OCI-LY1 (cell line): ENCODE results near the gene BRIP1.

Source experiments
- H2AFZ ChIP-seq: fragments of 200-600 bp; sonication (generic), shearing (Covaris generic); 2 replicates; pipeline ENCODE4 v1.6.0; 2014; ENCODE audit warnings: antibody characterized with exemption, mild to moderate bottlenecking, low read length
- H3F3A ChIP-seq: fragments of 200-600 bp; sonication (generic), shearing (Covaris generic); 2 replicates; pipeline ENCODE4 v1.6.0; 2014; ENCODE audit warnings: mild to moderate bottlenecking, antibody characterized with exemption, low read length, moderate library complexity; ENCODE audit not compliant: insufficient read depth
- H3K27ac ChIP-seq: fragments of 200-600 bp; sonication (generic); 2 replicates; pipeline ENCODE4 v1.5.1; 2014; ENCODE audit warnings: low read length, mixed run types, mild to moderate bottlenecking, low read depth; ENCODE audit not compliant: poor library complexity, severe bottlenecking
- H3K27me3 ChIP-seq: fragments of 200-600 bp; sonication (generic); 2 replicates; pipeline ENCODE4 v1.6.0; 2014; ENCODE audit warnings: antibody characterized with exemption, mild to moderate bottlenecking, low read length, moderate library complexity; ENCODE audit not compliant: insufficient read depth
- H3K36me3 ChIP-seq: fragments of 200-600 bp; sonication (generic); 2 replicates; pipeline ENCODE4 v1.6.1; 2014; ENCODE audit warnings: mild to moderate bottlenecking, antibody characterized with exemption, low read length, moderate library complexity, mixed read lengths; ENCODE audit not compliant: insufficient read depth
- H3K4me1 ChIP-seq: fragments of 200-600 bp; sonication (generic); 2 replicates; pipeline ENCODE4 v1.5.1; 2014; ENCODE audit warnings: mild to moderate bottlenecking, low read length, moderate library complexity; ENCODE audit not compliant: insufficient read depth, severe bottlenecking
- H3K4me2 ChIP-seq: fragments of 200-600 bp; sonication (generic), shearing (Covaris generic); 2 replicates; pipeline ENCODE4 v1.6.1; 2014; ENCODE audit warnings: low read length
- H3K4me3 ChIP-seq: fragments of 200-600 bp; sonication (generic); 2 replicates; pipeline ENCODE4 v1.5.1; 2014; ENCODE audit warnings: low read length, low read depth, mild to moderate bottlenecking, mixed read lengths; ENCODE audit not compliant: poor library complexity, severe bottlenecking
- H3K79me2 ChIP-seq: fragments of 200-600 bp; shearing (Covaris generic); 2 replicates; pipeline ENCODE4 v1.6.1; 2016; ENCODE audit warnings: mixed run types, low read length, mixed read lengths; ENCODE audit not compliant: insufficient read depth
- H3K9ac ChIP-seq: fragments of 200-600 bp; sonication (generic), shearing (Covaris generic); 2 replicates; pipeline ENCODE4 v1.6.1; 2014; ENCODE audit warnings: mild to moderate bottlenecking, low read length, mixed read lengths
- H3K9me2 ChIP-seq: fragments of 200-600 bp; sonication (generic), shearing (Covaris generic); 2 replicates; pipeline ENCODE4 v1.6.1; 2014; ENCODE audit warnings: low read depth, mild to moderate bottlenecking, low read length, mixed read lengths
- H3K9me3 ChIP-seq: fragments of 200-600 bp; shearing (Covaris generic); 2 replicates; pipeline ENCODE4 v1.6.1; 2014; ENCODE audit warnings: low read length, mixed read lengths
- H4K20me1 ChIP-seq: fragments of 200-600 bp; sonication (generic), shearing (Covaris generic); 2 replicates; pipeline ENCODE4 v1.6.0; 2016; ENCODE audit warnings: mild to moderate bottlenecking, low read length; ENCODE audit not compliant: insufficient read depth
- EZH2 ChIP-seq: fragments of 200-600 bp; sonication (generic), shearing (Covaris generic); IDR thresholded peaks from 2 replicates; pipeline ENCODE4 v1.8.0; 2017; ENCODE audit warnings: borderline replicate concordance, mixed run types, mild to moderate bottlenecking, antibody characterized with exemption, low read length, moderate library complexity, mixed read lengths
- TF ChIP-seq, protein P1 (sequence below): fragments of 200-600 bp; sonication (generic), shearing (Covaris generic); IDR thresholded peaks from 2 replicates; pipeline ENCODE4 v1.5.1; 2017; ENCODE audit warnings: mild to moderate bottlenecking, antibody characterized with exemption, low read length, moderate library complexity, mixed read lengths

Gene BRIP1

DNA sequence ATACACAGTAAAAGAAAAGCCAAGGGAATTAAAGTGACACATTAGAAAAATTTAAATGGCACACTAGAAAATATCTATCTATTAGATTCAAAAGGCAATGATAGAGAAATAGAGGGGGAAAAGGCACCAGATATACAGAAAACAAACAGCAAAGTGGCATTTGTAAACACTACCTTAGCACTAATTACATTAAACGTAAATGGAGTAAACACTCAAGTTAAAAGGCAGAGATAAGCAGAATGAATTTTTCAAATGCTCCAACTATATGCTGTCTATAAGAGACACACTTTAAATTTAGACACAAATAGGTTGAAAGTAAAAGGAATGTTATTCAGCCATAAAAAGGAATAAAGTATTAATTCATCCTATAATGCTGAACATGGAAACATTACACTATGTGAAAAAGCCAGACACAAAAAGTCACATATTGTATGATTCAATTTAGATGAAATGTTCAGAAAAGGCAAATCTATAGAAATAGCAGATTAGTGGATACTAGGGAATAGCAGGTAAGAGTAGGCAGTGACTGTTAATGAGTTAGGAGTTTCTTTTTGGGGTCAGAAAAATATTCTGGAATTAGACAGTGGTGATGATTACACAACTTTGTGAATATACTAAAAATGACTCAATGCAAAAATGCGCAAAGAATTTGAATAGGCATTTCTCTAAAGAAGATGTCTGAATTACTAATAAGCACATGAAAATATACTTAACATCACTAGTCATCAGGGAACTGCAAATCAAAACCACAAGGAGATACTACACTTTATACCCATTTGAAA lies 92.4 kb downstream of the BRIP1 start:
- H3K79me2 ChIP-seq, result no peaks in the 10 kb centered on the region
- no peaks in the 10 kb centered on the region for H3F3A ChIP-seq
- H2AFZ ChIP-seq, result no peak overlapping the region
- no peak overlapping the region for H3K9ac ChIP-seq
- H3K9me3 ChIP-seq, result peaks cover 13% of the 10 kb centered on the region
- H3K4me3 ChIP-seq, result no peak overlapping the region
- no peaks in the 10 kb centered on the region for H3K27me3 ChIP-seq
- peaks cover 49% of the 10 kb centered on the region for H3K36me3 ChIP-seq
- no peak overlapping the region for H3K27ac ChIP-seq
- H3K9me2 ChIP-seq, result no peaks in the 10 kb centered on the region
- no peak overlapping the region for H3K4me2 ChIP-seq
- no peaks in the 10 kb centered on the region for H4K20me1 ChIP-seq
- no peak for TF ChIP-seq EZH2
- TF ChIP-seq, protein P1, sequence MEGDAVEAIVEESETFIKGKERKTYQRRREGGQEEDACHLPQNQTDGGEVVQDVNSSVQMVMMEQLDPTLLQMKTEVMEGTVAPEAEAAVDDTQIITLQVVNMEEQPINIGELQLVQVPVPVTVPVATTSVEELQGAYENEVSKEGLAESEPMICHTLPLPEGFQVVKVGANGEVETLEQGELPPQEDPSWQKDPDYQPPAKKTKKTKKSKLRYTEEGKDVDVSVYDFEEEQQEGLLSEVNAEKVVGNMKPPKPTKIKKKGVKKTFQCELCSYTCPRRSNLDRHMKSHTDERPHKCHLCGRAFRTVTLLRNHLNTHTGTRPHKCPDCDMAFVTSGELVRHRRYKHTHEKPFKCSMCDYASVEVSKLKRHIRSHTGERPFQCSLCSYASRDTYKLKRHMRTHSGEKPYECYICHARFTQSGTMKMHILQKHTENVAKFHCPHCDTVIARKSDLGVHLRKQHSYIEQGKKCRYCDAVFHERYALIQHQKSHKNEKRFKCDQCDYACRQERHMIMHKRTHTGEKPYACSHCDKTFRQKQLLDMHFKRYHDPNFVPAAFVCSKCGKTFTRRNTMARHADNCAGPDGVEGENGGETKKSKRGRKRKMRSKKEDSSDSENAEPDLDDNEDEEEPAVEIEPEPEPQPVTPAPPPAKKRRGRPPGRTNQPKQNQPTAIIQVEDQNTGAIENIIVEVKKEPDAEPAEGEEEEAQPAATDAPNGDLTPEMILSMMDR, result no peak
- H3K4me1 ChIP-seq, result no peaks in the 10 kb centered on the region

DNA sequence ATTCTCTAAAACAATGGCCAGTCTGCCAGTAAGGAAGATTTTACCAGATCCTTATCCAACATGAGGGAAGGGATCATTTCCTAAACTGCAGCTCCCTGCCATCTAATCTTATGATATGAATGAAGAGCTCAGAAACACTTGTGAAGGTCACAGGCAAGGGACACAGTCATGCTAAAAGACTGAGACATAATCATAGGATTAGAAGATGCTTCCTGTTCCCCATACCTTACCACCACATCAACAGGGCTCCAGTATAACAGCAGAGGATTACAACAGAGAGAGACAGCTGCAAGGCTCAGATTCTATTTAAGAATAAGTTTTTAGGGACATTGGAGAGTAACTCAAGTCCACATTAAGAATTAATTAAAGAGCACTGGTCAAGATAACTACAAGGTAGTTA lies 93.3 kb downstream of the BRIP1 start:
- Histone ChIP-seq H3K36me3 (peaks cover 46% of the 10 kb centered on the region), H3K9me3 (peaks cover 13% of the 10 kb centered on the region), H3K9ac (no peak overlapping the region), H3K79me2 (no peaks in the 10 kb centered on the region), H3K27me3 (no peaks in the 10 kb centered on the region), H2AFZ (no peak overlapping the region), H3K4me3 (no peak overlapping the region), H4K20me1 (no peaks in the 10 kb centered on the region), H3F3A (no peaks in the 10 kb centered on the region), H3K4me2 (no peak overlapping the region), H3K4me1 (no peaks in the 10 kb centered on the region), H3K27ac (no peak overlapping the region), H3K9me2 (no peaks in the 10 kb centered on the region)
- TF ChIP-seq, protein P1, result no peak

DNA sequence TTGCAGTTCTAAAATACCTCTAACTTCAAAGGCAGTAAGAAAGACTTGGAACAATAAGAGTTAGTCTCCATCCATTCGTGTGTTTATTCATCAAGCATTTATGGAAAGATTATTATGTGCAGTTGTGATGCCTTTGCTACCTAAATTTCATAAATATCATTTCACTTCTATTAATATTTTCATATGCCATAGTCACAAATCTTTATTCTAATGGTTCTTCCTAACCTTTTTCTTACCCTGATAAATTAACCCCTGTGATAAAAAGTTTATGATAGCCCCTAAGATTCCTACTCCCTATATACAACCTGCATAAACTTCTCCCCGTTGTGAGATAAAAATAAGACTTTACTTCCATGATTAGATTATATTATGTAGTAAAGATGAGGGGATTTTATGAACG lies 94.9 kb downstream of the BRIP1 start:
- Histone ChIP-seq H3K27me3 (no peaks in the 10 kb centered on the region), H3K4me3 (no peak overlapping the region), H3K79me2 (no peaks in the 10 kb centered on the region), H3F3A (no peaks in the 10 kb centered on the region), H2AFZ (no peak overlapping the region), H3K4me1 (no peaks in the 10 kb centered on the region), H3K4me2 (no peak overlapping the region), H3K9me2 (no peaks in the 10 kb centered on the region), H3K27ac (no peak overlapping the region), H3K9me3 (peaks cover 13% of the 10 kb centered on the region), H3K9ac (no peak overlapping the region), H4K20me1 (no peaks in the 10 kb centered on the region), H3K36me3 (peaks cover 51% of the 10 kb centered on the region)
- no peak for TF ChIP-seq EZH2
- TF ChIP-seq, protein P1, result no peak
